ENCODE measurements around the gene MERTK. TPM values are rescaled to one million over a fixed set of nuclear protein-coding genes. Genes with fewer than 3 reads are reported as not detected.
A peak's percentile ranks its signal among the peaks of the same experiment; 100 is the strongest.

MERTK gene
- total RNA-seq, 1 donor from 2014 or later: 5.1 TPM

- Histone ChIP-seq H3K27ac (ENCODE audit: low read depth, low read length) (no peak overlapping the region), H3K4me2 (ENCODE audit: low read length) (no peak overlapping the region)
- peak; percentile 83 for DNase-seq (ENCODE audit: low read depth)
Observed at GRCh38 chr2:112032689-112033465, 134.5 kb downstream of the MERTK start.

GRCh38 chr2:112033600-112033999 lies 135.2 kb downstream of the MERTK start:
- Histone ChIP-seq H4K20me1 (ENCODE audit: insufficient read depth, low read length) (no peaks in the 10 kb centered on the region), H3K27me3 (ENCODE audit: insufficient read depth, low read length) (no peaks in the 10 kb centered on the region), H2AFZ (ENCODE audit: low read depth, low read length) (no peak overlapping the region), H3K4me1 (ENCODE audit: insufficient read depth, low read length) (no peaks in the 10 kb centered on the region), H3K4me2 (ENCODE audit: low read length) (no peak overlapping the region), H3K4me3 (ENCODE audit: insufficient read depth, low read depth, low read length) (no peak overlapping the region), H3K9ac (ENCODE audit: low read length) (no peak overlapping the region), H3K9me3 (ENCODE audit: insufficient read depth, low read depth, low read length) (no peaks in the 10 kb centered on the region), H3K27ac (ENCODE audit: low read depth, low read length) (no peak overlapping the region), H3K79me2 (ENCODE audit: insufficient read depth, low read length) (no peaks in the 10 kb centered on the region), H3K36me3 (ENCODE audit: insufficient read depth, low read length) (no peaks in the 10 kb centered on the region)
- DNase-seq (ENCODE audit: low read depth) (peak; percentile 61), FAIRE-seq (no peak)
- H3K27me3 Mint-ChIP-seq (ENCODE audit: low read depth, unreplicated experiment): no peaks in the 10 kb centered on the region
- peaks cover 6% of the 10 kb centered on the region for H3K9me3 Mint-ChIP-seq (ENCODE audit: unreplicated experiment)
- peaks cover 3% of the 10 kb centered on the region for H3K36me3 Mint-ChIP-seq (ENCODE audit: low read depth, unreplicated experiment)
- no peak overlapping the region for H3K27ac Mint-ChIP-seq (ENCODE audit: unreplicated experiment)
- H3K4me3 Mint-ChIP-seq (ENCODE audit: unreplicated experiment): no peak overlapping the region
- peaks cover 14% of the 10 kb centered on the region for H3K4me1 Mint-ChIP-seq (ENCODE audit: low read depth, unreplicated experiment)
- TF ChIP-seq CTCF (IDR thresholded peaks at IDR 0.05; ENCODE audit: insufficient read depth, low read depth, low read length) (no peak), EZH2 (IDR thresholded peaks at IDR 0.05; ENCODE audit: insufficient read depth, low read length) (no peak)

More at GRCh38 chr2:112032689-112033465, 134.5 kb downstream of the MERTK start:
- Mint-ChIP-seq H3K27ac (ENCODE audit: unreplicated experiment) (peak overlapping the region; percentile 41), H3K4me3 (ENCODE audit: unreplicated experiment) (no peak overlapping the region), H3K9me3 (ENCODE audit: unreplicated experiment) (peaks cover 6% of the 10 kb centered on the region), H3K36me3 (ENCODE audit: low read depth, unreplicated experiment) (peaks cover 3% of the 10 kb centered on the region), H3K4me1 (ENCODE audit: low read depth, unreplicated experiment) (peaks cover 14% of the 10 kb centered on the region), H3K27me3 (ENCODE audit: low read depth, unreplicated experiment) (no peaks in the 10 kb centered on the region)
- no peaks in the 10 kb centered on the region for H3K36me3 ChIP-seq (ENCODE audit: insufficient read depth, low read length)
- no peaks in the 10 kb centered on the region for H4K20me1 ChIP-seq (ENCODE audit: insufficient read depth, low read length)
- peak; percentile 12 for TF ChIP-seq CTCF (IDR thresholded peaks at IDR 0.05; ENCODE audit: insufficient read depth, low read depth, low read length)
- no peak for TF ChIP-seq EZH2 (IDR thresholded peaks at IDR 0.05; ENCODE audit: insufficient read depth, low read length)
- no peak overlapping the region for H2AFZ ChIP-seq (ENCODE audit: low read depth, low read length)
- H3K9me3 ChIP-seq (ENCODE audit: insufficient read depth, low read depth, low read length): no peaks in the 10 kb centered on the region
- H3K79me2 ChIP-seq (ENCODE audit: insufficient read depth, low read length): no peaks in the 10 kb centered on the region
- no peaks in the 10 kb centered on the region for H3K4me1 ChIP-seq (ENCODE audit: insufficient read depth, low read length)
- H3K4me3 ChIP-seq (ENCODE audit: insufficient read depth, low read depth, low read length): no peak overlapping the region
- H3K9ac ChIP-seq (ENCODE audit: low read length): no peak overlapping the region
- no peak for FAIRE-seq
- H3K27me3 ChIP-seq (ENCODE audit: insufficient read depth, low read length): no peaks in the 10 kb centered on the region

- H3K27ac ChIP-seq (ENCODE audit: low read depth, low read length): no peak overlapping the region
- Mint-ChIP-seq H3K4me1 (ENCODE audit: low read depth, unreplicated experiment) (peaks cover 14% of the 10 kb centered on the region), H3K27me3 (ENCODE audit: low read depth, unreplicated experiment) (no peaks in the 10 kb centered on the region), H3K4me3 (ENCODE audit: unreplicated experiment) (no peak overlapping the region), H3K9me3 (ENCODE audit: unreplicated experiment) (peaks cover 7% of the 10 kb centered on the region), H3K27ac (ENCODE audit: unreplicated experiment) (no peak overlapping the region), H3K36me3 (ENCODE audit: low read depth, unreplicated experiment) (peaks cover 2% of the 10 kb centered on the region)
- no peak overlapping the region for H3K9ac ChIP-seq (ENCODE audit: low read length)
- H4K20me1 ChIP-seq (ENCODE audit: insufficient read depth, low read length): no peaks in the 10 kb centered on the region
- no peaks in the 10 kb centered on the region for H3K36me3 ChIP-seq (ENCODE audit: insufficient read depth, low read length)
- no peak overlapping the region for H3K4me3 ChIP-seq (ENCODE audit: insufficient read depth, low read depth, low read length)
- no peaks in the 10 kb centered on the region for H3K4me1 ChIP-seq (ENCODE audit: insufficient read depth, low read length)
- no peak overlapping the region for H3K4me2 ChIP-seq (ENCODE audit: low read length)
- H3K27me3 ChIP-seq (ENCODE audit: insufficient read depth, low read length): no peaks in the 10 kb centered on the region
- FAIRE-seq (no peak), DNase-seq (ENCODE audit: low read depth) (no peak)
- H3K79me2 ChIP-seq (ENCODE audit: insufficient read depth, low read length): no peaks in the 10 kb centered on the region
- no peak overlapping the region for H2AFZ ChIP-seq (ENCODE audit: low read depth, low read length)
- H3K9me3 ChIP-seq (ENCODE audit: insufficient read depth, low read depth, low read length): no peaks in the 10 kb centered on the region
- no peak for TF ChIP-seq CTCF (IDR thresholded peaks at IDR 0.05; ENCODE audit: insufficient read depth, low read depth, low read length)
- TF ChIP-seq EZH2 (IDR thresholded peaks at IDR 0.05; ENCODE audit: insufficient read depth, low read length): no peak
Observed at GRCh38 chr2:112034924-112035323, 136.5 kb downstream of the MERTK start.

All from astrocyte (in vitro differentiated cells and primary cell).